HuH-7 (cell line): ENCODE measurements around the gene ACBD4.
A peak's percentile ranks its signal among the peaks of the same experiment; 100 is the strongest.

Source experiments
- DNase-seq: peaks from one replicate; pipeline ENCODE4 v3.0.0; 2011; ENCODE audit warnings: low spot score

The ACBD4 gene

GRCh38 chr17:45136846-45137560, 1.5 kb downstream of the ACBD4 start:
- DNase-seq: no peak

GRCh38 chr17:45137561-45138305, 2.2 kb downstream of the ACBD4 start:
- DNase-seq: no peak

GRCh38 chr17:45138911-45139532, 3.5 kb downstream of the ACBD4 start:
- DNase-seq: no peak

GRCh38 chr17:45139533-45139920, 4.0 kb downstream of the ACBD4 start:
- no peak for DNase-seq

- no peak for DNase-seq
Measured at GRCh38 chr17:45143094-45143670, 7.7 kb downstream of the ACBD4 start.

GRCh38 chr17:45143767-45144198, 8.3 kb downstream of the ACBD4 start:
- DNase-seq: no peak

GRCh38 chr17:45144199-45145034, 8.9 kb downstream of the ACBD4 start:
- no peak for DNase-seq

GRCh38 chr17:45145035-45145389, 9.5 kb downstream of the ACBD4 start:
- no peak for DNase-seq

- no peak for DNase-seq
Measured at GRCh38 chr17:45146166-45146565, 10.7 kb downstream of the ACBD4 start.

GRCh38 chr17:45146592-45146889, 11.1 kb downstream of the ACBD4 start:
- DNase-seq: no peak

GRCh38 chr17:45146890-45147580, 11.5 kb downstream of the ACBD4 start:
- DNase-seq: peak; percentile 74

- peak; percentile 71 for DNase-seq
Measured at GRCh38 chr17:45147581-45148182, 12.2 kb downstream of the ACBD4 start.

- DNase-seq: peak; percentile 99
Measured at GRCh38 chr17:45148183-45149036, 12.9 kb downstream of the ACBD4 start, which contains the start of gene HEXIM1. HEXIM1 (plus strand) TSS chr17:45148475; CDS start chr17:45149191, 716 bp downstream.

GRCh38 chr17:45149037-45149668, 13.7 kb downstream of the ACBD4 start:
- peak; percentile 91 for DNase-seq

- DNase-seq: no peak
Measured at GRCh38 chr17:45149669-45150664, 14.5 kb downstream of the ACBD4 start.

- DNase-seq: no peak
Measured at GRCh38 chr17:45150911-45151809, 15.7 kb downstream of the ACBD4 start.

- DNase-seq: no peak
Measured at GRCh38 chr17:45155029-45155428, 19.5 kb downstream of the ACBD4 start.
